Muscle layer of colon (tissue), 2 donors: ENCODE data around the gene DLL4.

Experiments used
- H3K27ac ChIP-seq: one replicate; pipeline ENCODE4 v1.7.0; 2013; ENCODE audit warnings: low read depth, mild to moderate bottlenecking, low read length, moderate library complexity
- H3K27me3 ChIP-seq, 2 donors: one replicate each; pipeline ENCODE4 v1.7.0; 2013; ENCODE audit warnings: low read length in 2 of 2, mild to moderate bottlenecking in 2 of 2; ENCODE audit not compliant: insufficient read depth in 2 of 2, control insufficient read depth in 1 of 2
- H3K36me3 ChIP-seq: one replicate; pipeline ENCODE4 v1.7.0; 2013; ENCODE audit warnings: mild to moderate bottlenecking, low read length; ENCODE audit not compliant: insufficient read depth
- H3K4me1 ChIP-seq: one replicate; pipeline ENCODE4 v1.7.0; 2013; ENCODE audit warnings: mild to moderate bottlenecking, low read length; ENCODE audit not compliant: insufficient read depth
- H3K4me3 ChIP-seq, 2 donors: one replicate each; pipeline ENCODE4 v1.7.0; 2013; ENCODE audit warnings: low read length in 2 of 2, low read depth in 1 of 2, mild to moderate bottlenecking in 1 of 2, moderate library complexity in 1 of 2
- H3K9ac ChIP-seq: one replicate; pipeline ENCODE4 v1.7.0; 2013; ENCODE audit warnings: low read length
- H3K9me3 ChIP-seq: one replicate; pipeline ENCODE4 v1.7.0; 2013; ENCODE audit warnings: mild to moderate bottlenecking, low read length
- donor health status: abdominal sarcoma.
- donor health status: Adenocarcinoma of cecum.

The DLL4 gene

GRCh38 chr15:40928821-40929659 lies at the start of gene DLL4:
Gene DLL4, plus strand, starts transcription at chr15:40929340. Its CDS starts 329 bp downstream, at chr15:40929669.
- H3K27ac ChIP-seq, result no peak within 1 kb of the TSS
- H3K36me3 ChIP-seq, result no peaks in the 10 kb centered on the region
- H3K4me1 ChIP-seq, result peaks cover 39% of the 10 kb centered on the region
- H3K27me3 ChIP-seq, result peaks cover 67 to 79% of the 10 kb centered on the region in 2 donors
- peak within 1 kb of the TSS; percentile 49 to 56 for H3K4me3 ChIP-seq
- H3K9me3 ChIP-seq, result no peaks in the 10 kb centered on the region
- H3K9ac ChIP-seq, result no peak within 1 kb of the TSS

GRCh38 chr15:40879609-40880008 lies 49.5 kb upstream of the DLL4 start:
- no peak overlapping the region for H3K9ac ChIP-seq

GRCh38 chr15:40881351-40881750 lies 47.8 kb upstream of the DLL4 start:
- H3K36me3 ChIP-seq, result no peaks in the 10 kb centered on the region
- no peak overlapping the region for H3K9ac ChIP-seq
- no peaks in the 10 kb centered on the region for H3K9me3 ChIP-seq
- no peaks in the 10 kb centered on the region for H3K4me1 ChIP-seq
- H3K27me3 ChIP-seq, result no peaks in the 10 kb centered on the region
- H3K4me3 ChIP-seq, result no peak overlapping the region
- H3K27ac ChIP-seq, result no peak overlapping the region

More at GRCh38 chr15:40879609-40880008, 49.5 kb upstream of the DLL4 start:
- H3K9me3 ChIP-seq, result no peaks in the 10 kb centered on the region
- no peaks in the 10 kb centered on the region for H3K36me3 ChIP-seq
- no peaks in the 10 kb centered on the region for H3K4me1 ChIP-seq
- H3K27me3 ChIP-seq, result no peaks in the 10 kb centered on the region
- no peak overlapping the region for H3K27ac ChIP-seq
- H3K4me3 ChIP-seq, result no peak overlapping the region

DNA sequence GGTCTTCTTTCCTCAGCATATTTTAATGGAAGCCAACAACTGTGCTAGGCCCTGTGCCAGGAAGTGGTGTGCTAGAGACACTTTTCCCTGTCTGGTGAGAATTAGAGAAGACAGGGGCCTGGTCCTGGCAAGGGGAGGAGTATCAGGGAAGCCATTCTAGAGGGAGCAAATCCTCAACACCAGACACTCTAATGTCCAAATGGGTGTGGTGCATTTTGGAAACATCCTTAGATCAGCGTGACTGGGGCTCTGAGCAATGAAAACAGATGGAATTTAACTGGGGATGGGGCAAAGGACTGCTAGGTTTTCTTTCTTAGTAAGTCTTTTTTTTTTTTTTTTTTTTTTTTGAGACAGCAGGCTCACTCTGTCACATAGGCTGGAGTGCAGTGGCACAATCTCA lies 42.6 kb upstream of the DLL4 start:
- Histone ChIP-seq H3K9me3 (no peaks in the 10 kb centered on the region), H3K27me3 (no peaks in the 10 kb centered on the region), H3K4me3 (no peak overlapping the region), H3K9ac (no peak overlapping the region), H3K4me1 (no peaks in the 10 kb centered on the region), H3K27ac (no peak overlapping the region), H3K36me3 (no peaks in the 10 kb centered on the region)

- Histone ChIP-seq H3K4me1 (peaks cover 8% of the 10 kb centered on the region), H3K36me3 (no peaks in the 10 kb centered on the region), H3K4me3 (no peak overlapping the region), H3K27ac (no peak overlapping the region), H3K9ac (no peak overlapping the region), H3K27me3 (no peaks in the 10 kb centered on the region), H3K9me3 (no peaks in the 10 kb centered on the region)
These were observed 40.0 kb upstream of the DLL4 start for GRCh38 chr15:40889112-40889511.

GRCh38 chr15:40891138-40891537 lies 38.0 kb upstream of the DLL4 start:
- H3K27ac ChIP-seq, result no peak overlapping the region
- no peaks in the 10 kb centered on the region for H3K27me3 ChIP-seq
- H3K4me1 ChIP-seq, result peaks cover 20% of the 10 kb centered on the region
- H3K36me3 ChIP-seq, result no peaks in the 10 kb centered on the region
- no peak overlapping the region for H3K9ac ChIP-seq
- no peak overlapping the region for H3K4me3 ChIP-seq
- H3K9me3 ChIP-seq, result no peaks in the 10 kb centered on the region

DNA sequence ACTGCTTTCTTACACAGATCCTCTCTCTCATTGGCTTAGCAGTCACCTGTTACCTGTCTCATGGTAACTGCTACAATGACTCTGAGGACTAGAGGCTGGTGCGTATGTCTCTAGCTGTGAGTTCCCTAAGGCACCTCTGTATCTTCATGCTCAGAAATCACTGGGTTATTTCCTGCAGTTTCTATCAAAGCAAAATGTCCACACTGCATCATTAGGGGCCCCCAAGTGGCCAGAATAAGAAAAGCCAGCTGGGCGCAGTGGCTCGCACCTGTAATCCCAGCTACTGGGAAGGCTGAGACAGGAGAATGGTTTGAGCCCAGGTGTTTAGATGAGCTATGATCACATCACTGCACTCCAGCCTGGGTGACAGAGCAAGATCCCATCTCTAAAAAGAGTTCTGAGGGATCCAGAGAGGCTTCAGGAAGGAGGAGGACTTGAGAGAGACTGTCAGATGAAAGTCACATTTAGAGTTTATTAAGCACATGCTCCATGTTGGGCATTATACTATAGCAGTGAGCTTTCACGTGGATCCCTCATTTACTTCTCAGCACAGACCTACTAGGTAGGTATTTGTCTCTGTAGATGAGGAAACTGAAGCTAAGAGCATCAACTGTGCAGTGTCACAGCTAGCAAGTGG lies 37.2 kb upstream of the DLL4 start:
- Histone ChIP-seq H3K4me1 (peaks cover 20% of the 10 kb centered on the region), H3K36me3 (no peaks in the 10 kb centered on the region), H3K9ac (no peak overlapping the region), H3K9me3 (no peaks in the 10 kb centered on the region), H3K27ac (no peak overlapping the region), H3K27me3 (no peaks in the 10 kb centered on the region), H3K4me3 (no peak overlapping the region)

- H3K36me3 ChIP-seq, result no peaks in the 10 kb centered on the region
- no peak overlapping the region for H3K27ac ChIP-seq
- H3K9me3 ChIP-seq, result no peaks in the 10 kb centered on the region
- H3K9ac ChIP-seq, result no peak overlapping the region
- H3K4me3 ChIP-seq, result no peak overlapping the region
- H3K27me3 ChIP-seq, result no peaks in the 10 kb centered on the region
- peaks cover 20% of the 10 kb centered on the region for H3K4me1 ChIP-seq
These were observed 36.6 kb upstream of the DLL4 start for GRCh38 chr15:40892447-40893012.

DNA sequence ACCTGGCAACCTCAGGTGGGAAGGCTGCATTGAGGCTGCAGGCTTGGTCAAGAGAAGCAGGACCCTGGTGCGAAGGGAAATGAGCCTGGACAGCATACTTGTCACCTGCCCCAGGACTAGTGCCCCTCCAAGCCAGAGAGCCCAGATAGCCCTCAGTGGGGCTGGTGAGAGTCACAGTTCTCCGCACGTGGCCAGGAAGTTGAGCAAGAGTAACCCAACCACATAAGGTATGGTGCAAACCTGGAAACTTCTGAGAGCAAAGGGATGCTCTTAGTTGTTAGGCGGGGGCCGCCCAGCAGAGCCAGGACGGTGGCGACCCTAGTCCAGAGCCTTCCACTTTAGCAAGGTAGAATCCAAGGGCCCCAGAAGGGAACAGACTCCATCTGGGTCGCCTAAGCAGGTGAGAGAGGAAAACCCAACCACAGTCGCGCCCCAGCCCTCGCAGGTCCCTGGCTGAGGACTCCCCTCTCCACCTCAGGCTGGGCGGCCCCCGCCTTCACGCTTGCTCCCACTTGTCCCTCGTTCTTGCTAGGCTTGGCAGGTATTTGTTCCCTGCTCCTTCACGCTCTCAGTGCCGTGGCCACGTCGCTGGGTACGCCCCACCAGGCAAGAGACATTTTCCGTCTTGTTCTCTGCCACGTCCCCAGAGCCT lies 36.0 kb upstream of the DLL4 start:
- H3K9me3 ChIP-seq, result no peaks in the 10 kb centered on the region
- no peaks in the 10 kb centered on the region for H3K27me3 ChIP-seq
- H3K27ac ChIP-seq, result no peak overlapping the region
- H3K9ac ChIP-seq, result peak overlapping the region; percentile 83
- peaks cover 20% of the 10 kb centered on the region for H3K4me1 ChIP-seq
- H3K4me3 ChIP-seq, result peak overlapping the region in 1 of 2 donors; percentile 88
- no peaks in the 10 kb centered on the region for H3K36me3 ChIP-seq

DNA sequence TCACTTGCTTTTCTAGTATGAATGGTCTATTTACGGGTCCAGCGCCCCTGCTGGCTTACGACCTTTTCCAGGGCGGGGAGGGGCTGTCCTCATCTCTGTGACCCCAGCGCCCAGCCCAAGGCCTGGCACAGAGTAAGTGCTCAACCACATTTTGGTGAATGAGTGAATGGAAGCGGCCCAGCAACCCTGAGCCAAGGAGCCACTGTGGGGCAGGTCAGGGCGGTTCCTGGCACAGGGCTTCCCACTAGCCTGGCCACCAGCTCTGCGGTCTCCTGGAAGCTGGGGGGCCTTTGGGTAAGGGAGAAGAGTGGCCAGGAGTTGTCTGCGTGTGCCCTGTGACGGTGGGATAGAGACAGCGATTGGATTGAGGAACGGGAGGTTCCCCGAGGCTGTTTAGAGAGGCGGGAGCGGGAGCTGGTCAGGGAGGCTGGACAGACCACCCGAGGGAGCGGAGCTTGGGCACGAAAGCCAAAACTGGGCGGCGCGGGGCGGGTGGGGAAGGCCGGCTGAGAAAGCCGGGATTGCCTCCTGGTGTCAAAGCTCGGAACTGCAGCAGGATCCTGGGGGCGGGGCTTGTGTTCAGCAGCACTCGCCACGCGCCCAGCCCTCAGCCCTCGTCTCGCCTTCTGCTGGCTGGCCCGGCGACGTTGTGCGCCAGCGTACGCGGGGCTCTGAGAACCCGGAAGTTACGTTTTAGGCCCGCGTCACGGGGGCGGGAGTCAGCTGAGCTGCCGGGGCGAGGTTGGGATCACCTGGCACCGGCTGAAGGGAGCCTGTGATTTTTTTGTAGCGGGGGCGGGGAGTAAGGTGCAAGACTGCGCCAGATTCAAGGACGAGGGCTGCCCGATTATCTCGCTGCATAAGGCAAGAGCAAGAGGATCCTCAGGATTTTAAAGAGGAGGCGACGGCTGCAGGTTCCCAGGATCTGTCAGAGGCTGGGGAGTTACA lies 35.1 kb upstream of the DLL4 start, which contains the start of gene VPS18:
Gene VPS18, plus strand, starts transcription at position 718 of the 948 bp plus-strand sequence. CDS start 319 bp downstream, outside the sequence.
- Histone ChIP-seq H3K4me3 (peak within 1 kb of the TSS; percentile 87 to 88), H3K4me1 (peaks cover 20% of the 10 kb centered on the region), H3K27ac (peak within 1 kb of the TSS; percentile 91), H3K36me3 (peaks cover 7% of the 10 kb centered on the region), H3K9me3 (no peaks in the 10 kb centered on the region), H3K27me3 (no peaks in the 10 kb centered on the region), H3K9ac (peak within 1 kb of the TSS; percentile 83)
